Activated CD4-positive, alpha-beta T cell treated with anti-CD3 and anti-CD28 coated beads, Interleukin-2, amount 50 U/mL, for 4 hours (primary cell): ENCODE data around the gene RIMBP3C.
"Not testable (repeated sequence)": the region's sequence is repeated elsewhere in the genome, so short reads cannot be mapped to it uniquely, and the experiment has no call there.

Source experiments
- DNase-seq, 2 experiments: peaks; one replicate each; pipeline ENCODE4 v3.0.0-alpha.2; 2020

The RIMBP3C gene

DNA sequence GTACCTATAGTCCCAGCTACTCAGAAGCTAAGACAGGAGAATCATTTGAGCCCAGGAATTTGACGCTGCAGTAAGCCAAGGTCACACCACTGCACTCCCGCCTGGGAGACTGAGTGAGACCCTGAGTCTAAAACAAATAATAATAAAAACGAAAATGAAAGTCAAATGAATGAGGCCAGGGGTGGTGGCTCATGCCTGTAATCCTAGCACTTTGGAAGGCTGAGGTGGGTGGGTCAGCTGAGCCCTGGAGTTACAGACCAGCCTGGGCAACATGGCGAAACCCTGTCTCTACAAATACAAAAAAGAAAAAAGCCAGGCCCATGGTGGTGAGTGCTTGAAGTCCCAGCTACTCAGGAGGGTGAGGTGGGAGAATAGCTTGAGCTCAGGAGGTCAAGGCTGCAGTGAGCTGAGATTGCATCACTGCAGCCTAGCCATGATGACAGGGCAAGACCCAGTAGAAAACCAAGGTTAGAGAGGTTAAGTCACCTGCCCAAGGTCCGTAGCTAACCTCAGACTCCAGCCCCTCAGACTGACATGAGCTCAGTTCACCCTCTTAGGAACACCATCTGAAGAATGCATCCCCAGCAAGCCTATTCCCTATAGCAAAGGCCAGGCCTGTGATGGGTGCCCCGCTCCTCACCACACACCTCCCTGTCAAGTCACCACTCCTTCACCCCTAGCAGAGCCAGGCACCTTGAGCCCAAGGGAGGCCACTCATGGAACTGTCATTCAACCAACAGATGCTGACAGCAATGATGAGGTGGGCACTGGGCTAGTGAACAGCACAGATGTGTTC is 24.4 kb downstream of the RIMBP3C start:
- not testable (repeated sequence) for DNase-seq

DNA sequence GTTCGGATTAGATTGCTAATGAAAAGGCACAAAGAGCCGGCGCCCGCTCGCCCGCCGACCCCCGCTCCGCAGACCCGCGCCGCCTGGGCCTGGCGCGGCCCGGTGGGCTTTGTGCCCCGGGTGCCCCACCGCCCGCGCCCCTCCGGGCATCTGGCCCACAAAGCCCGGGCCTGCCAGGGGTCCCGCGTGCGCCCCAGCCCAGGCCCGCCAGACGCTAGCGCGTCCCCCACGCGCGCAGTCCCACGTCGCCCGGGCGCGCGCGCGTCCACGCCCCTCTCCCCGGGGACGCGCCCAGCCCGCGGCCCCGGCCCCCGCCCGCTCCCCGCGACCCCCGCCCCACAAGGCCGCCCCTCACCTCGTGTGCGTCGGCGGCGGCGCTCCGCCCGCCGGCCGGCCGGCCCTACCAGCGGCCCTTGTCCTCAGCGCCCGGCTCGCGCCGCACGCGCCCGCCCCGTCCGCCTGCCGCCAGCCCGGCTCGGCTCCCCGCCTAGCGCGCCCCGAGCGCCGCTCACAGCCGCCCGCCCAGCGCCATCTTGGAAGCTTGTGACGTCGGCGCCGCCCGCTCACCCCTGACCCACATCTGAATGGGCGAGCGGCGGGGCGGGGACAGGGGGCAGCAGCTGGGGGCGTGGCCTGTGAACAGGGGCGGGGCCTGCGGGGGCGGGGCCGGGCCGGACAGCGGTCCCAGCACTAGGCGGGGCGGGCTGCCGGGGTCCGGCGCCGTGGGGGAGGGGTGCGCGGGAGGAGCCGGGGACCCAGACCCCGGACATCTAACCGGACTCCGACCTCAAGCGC is 34.1 kb downstream of the RIMBP3C start:
- DNase-seq, result not testable (repeated sequence)

DNA sequence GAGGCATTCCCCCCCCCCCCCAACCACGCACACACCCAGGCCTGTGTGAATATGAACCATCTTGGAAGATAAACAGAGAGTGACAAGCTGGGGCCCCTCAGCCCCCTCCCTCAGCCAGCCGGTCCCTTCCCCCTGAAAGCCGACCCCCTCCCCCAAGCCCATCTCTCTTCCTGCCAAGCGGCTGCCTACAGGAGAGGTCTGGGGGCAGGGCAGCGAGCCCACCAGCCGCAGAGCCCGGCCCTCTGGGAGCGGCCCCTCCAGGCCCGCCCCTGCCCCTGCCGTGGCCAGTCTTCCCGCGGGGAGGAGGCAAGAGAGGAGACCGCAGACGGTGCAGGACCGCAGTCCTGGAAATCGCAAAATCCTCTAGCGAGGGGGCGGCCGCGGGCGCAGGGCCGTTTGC is 34.7 kb downstream of the RIMBP3C start:
- DNase-seq, result not testable (repeated sequence)

DNA sequence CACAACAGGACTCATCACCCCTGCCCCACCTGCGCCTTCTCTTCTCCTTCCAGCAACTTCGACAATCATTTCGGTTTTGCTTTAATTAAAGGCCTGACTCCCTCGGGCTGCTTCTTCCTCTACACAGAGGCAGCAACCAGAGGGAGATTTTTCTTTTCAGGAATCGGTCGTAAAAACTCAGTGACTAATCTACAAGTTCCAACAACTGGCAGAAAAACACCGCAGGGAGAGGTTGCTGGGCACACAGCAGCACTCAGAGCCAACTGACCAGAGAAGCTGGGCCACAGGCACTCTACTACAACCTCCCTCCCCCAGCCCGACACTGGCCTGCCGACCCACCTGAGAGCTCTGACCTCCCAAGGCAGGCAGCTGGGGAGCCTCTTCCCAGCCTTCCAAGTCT is 36.0 kb downstream of the RIMBP3C start:
- DNase-seq, result not testable (repeated sequence)

DNA sequence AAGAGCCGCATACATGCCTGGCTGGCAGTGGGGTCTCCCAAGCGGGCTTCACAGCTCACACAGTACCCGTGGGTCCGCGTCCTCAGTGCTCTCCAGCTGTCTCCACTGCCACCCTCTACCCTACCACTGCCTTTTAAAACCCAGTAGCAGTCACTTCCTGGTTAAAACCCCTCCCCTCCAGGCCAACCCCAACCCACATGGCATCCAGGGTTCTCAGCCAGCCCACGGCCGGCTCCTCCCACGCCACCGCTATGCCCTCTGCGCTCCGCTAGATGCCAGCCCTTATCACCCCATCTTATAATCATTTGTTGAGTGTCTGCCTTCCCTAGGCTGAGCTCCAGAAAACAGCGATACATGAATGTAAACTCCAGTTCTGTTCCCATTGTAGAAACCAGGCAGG is 37.1 kb downstream of the RIMBP3C start:
- not testable (repeated sequence) for DNase-seq

DNA sequence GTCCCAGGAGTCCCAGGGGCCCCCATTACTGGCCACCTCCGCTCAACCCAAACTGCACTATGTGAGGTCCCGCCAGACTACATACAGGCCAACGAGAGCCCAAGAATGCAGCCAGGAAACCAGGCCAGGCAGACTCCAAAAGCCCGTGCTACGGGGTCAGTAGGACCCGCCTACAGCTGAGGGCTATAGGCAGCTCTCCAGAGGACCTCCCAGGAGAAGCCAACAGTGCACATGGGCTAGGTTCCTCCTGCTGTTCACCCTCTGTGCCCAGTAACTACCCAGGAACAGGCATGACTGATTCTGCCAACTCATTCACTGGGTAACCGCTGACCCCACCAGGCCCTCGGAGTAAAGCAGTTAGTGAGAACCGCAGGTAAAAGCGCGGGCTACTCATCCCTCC is 39.2 kb downstream of the RIMBP3C start:
- not testable (repeated sequence) for DNase-seq

DNA sequence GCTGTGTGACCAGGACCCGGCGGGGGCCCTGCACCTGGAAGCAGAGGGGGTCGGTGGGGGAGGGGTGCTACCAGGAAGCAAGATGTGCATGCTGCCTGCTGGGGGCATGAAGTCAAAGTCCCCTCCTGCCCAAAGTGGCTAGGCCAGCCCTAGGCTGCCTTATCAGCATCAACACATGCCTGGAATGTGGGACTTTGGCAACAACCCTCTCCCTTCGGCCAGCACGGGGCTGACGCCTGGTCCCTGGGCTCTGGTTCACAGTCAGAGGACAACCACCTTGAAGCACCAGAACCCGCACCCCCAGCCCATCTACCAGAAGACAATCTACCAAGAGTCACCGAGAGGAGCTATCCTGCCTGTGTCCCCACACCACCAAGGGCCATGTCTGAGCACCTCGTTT is 40.9 kb downstream of the RIMBP3C start:
- not testable (repeated sequence) for DNase-seq

DNA sequence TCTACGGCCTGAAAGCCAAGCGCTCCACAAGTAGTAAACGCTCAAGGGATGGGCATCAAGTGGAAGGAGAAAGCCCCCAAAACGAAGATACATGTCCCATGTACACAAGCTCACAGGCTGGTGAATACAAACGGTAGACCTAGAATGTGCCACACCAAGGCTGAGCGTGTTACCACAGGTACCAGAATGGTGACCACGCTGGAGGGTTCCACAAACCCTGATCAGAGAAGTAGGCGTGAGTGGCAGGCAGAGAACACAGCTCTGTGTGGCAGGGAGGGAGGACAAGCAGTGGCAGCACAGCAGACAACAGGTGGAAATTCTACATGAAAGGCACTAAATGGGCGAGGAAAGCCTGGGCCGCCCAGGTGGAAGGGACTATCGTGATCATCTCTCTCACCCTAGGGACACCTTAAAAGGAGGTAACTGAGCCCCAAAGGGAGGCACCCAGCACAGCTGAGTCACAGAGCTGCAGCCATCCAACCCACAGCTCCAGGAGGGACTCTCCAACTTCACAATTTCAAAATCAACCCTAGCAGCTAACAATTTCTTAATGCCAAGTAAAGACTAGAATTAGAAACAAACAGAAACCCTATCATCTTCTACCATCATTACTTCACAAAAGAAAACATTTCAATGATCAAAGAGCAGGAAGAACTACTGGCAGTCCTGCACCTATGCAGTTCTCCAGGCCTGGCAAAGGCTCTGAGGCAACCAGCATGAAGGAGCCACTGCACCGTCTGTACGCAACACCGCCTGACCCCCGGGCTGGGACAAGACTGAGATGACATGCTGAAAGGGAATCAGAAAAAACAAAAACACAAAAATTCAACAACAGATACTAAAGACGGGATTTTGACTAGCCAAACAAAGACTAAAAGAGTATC is 51.4 kb downstream of the RIMBP3C start:
- DNase-seq, result not testable (repeated sequence)

DNA sequence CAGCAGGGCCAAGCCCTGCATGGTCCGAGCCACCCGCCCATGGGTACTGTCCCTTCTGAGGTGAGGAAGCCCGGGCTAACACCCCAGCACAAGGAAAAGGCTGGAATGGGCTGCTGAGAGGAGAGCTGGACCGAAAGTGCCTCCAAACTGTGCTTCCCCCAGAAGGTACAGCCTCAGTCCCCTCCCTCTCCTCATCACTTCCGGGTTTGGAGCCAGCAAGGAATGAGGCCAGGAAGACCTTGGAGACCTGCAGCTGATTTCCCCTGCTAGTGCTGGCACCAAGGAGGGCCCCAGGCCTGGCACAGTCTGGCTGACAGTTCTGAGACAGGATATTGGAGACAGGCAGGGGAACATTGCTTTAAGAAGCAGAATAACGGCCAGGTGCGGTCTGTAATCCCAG is 52.8 kb downstream of the RIMBP3C start:
- not testable (repeated sequence) for DNase-seq

DNA sequence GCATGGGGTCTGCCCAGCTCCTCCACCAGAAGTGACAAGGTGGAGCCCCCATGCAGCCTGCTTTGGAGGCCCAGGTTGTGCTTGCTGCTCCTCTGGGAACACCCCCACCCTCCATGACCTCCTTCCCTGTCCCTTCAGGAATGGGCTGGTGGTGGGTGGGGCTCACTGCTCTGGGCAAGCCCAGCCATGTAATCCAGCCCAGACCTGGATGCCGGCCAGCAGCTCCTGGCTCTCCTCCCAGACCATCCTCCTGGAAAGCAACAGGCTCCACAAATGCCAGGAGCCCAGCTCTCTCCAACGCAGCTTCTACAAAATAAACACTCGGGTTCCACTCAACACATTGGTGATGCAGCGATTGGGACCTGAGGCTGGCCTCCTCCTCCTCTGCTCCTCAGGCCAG is 53.3 kb downstream of the RIMBP3C start:
- DNase-seq, result not testable (repeated sequence)
